UCSD-AML1 (cell line): ENCODE results near the gene MICALL1.
"Not testable (repeated sequence)": the region's sequence is repeated elsewhere in the genome, so short reads cannot be mapped to it uniquely, and the experiment has no call there.

Source experiments
- DNase-seq: peaks from one replicate; lab custom pipeline; 2025; ENCODE audit not compliant: unreplicated experiment; lab: John Stamatoyannopoulos, UW

Gene MICALL1

GRCh38 chr22:37926771-37927636 is 20.9 kb downstream of the MICALL1 start:
- DNase-seq: no peak

GRCh38 chr22:37927637-37927936 is 21.5 kb downstream of the MICALL1 start:
- DNase-seq: no peak

- DNase-seq: no peak
Observed at GRCh38 chr22:37929390-37929789, 23.3 kb downstream of the MICALL1 start.

- DNase-seq: no peak
Observed at GRCh38 chr22:37930270-37930951, 24.3 kb downstream of the MICALL1 start.

- no peak for DNase-seq
Observed at GRCh38 chr22:37930952-37931440, 24.9 kb downstream of the MICALL1 start.

GRCh38 chr22:37931893-37932389 is 25.8 kb downstream of the MICALL1 start:
- DNase-seq: no peak

- DNase-seq: no peak
Observed at GRCh38 chr22:37932401-37932800, 26.3 kb downstream of the MICALL1 start.

DNA sequence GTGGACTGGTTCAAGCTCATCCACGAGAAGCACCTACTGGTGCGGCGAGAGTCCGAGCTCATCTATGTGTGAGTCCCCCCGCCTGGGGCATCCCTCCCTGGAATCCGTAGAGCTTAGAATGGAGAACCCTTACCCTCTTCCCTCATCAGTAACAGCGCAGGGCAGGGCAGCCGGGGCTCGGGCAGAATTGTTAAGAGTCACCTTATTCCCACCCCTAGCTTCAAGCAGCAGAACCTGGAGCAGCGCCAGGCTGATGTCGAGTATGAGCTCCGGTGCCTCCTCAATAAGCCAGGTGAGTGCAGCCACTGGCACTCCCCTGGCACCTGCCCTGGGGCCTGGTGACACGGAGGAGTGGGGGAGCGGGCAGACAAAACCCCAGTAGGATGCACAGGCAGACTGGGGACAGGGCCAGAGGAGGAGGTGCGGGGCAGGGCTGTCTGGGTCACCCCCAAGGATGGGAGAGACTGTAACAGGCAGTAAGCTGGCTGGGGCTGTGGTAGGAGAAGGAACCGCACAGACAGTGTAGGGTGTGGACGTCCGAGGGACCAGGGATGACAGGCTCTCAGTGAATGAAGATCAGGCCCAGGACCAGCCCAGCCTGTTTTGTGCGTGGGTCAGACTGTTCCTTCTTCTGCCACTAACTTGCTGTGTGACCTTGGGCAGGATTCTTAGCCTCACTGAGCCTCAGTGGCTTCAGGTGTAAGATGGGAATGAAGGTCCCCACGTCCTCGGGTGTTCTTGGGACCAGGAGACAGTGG is 26.9 kb downstream of the MICALL1 start:
- DNase-seq: no peak

GRCh38 chr22:37933711-37934376 is 27.7 kb downstream of the MICALL1 start:
- peak; percentile 90 for DNase-seq

DNA sequence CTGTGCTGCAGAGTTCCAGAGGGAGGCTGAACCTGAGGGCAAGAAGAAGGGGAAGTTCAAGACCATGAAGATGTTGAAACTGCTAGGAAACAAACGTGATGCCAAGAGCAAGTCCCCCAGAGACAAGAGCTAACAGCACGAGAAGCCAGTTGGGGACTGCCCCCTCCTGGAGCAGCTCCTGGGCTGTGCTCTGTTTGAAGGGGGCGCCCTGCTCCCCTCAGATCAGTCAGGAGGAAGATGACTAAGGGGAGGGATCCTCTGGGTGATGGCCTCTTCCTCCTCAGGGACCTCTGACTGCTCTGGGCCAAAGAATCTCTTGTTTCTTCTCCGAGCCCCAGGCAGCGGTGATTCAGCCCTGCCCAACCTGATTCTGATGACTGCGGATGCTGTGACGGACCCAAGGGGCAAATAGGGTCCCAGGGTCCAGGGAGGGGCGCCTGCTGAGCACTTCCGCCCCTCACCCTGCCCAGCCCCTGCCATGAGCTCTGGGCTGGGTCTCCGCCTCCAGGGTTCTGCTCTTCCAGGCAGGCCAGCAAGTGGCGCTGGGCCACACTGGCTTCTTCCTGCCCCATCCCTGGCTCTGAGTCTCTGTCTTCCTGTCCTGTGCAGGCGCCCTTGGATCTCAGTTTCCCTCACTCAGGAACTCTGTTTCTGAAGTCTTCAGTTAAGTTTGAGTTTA is 34.7 kb downstream of the MICALL1 start:
- no peak for DNase-seq

GRCh38 chr22:37942133-37942532 is 36.0 kb downstream of the MICALL1 start:
- no peak for DNase-seq

DNA sequence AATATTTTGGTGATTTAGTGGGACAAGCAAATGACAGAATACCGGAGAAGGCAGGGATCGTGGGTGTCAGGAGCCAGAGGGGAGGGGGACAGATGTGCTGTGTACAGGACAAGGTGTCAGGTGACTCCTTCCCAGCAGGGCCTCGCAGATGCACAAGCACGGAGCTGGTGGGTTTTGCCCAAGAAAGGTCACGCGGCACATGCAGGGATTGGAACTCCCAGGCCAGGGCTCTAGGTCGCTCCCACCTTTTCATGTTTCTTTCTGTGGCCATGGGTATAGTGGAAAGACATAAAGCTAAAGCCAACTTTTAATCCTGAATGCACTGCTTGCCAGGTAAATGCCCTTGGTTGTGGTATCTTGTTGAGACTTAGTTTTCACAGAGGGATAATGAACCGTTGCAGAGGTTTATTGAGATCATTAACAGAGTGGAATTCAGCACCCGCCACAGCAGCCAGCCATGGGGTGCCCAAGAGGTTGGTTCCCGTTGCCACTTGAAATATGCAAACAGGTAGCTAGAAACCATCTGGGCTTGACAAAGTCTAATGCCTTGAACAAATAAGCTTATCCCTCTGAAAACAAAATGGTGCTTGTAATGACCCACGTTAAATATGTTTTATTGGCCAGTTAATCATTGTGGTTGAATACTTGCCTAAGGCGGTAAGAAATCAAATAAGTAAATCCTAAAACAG is 37.2 kb downstream of the MICALL1 start:
- DNase-seq: no peak

DNA sequence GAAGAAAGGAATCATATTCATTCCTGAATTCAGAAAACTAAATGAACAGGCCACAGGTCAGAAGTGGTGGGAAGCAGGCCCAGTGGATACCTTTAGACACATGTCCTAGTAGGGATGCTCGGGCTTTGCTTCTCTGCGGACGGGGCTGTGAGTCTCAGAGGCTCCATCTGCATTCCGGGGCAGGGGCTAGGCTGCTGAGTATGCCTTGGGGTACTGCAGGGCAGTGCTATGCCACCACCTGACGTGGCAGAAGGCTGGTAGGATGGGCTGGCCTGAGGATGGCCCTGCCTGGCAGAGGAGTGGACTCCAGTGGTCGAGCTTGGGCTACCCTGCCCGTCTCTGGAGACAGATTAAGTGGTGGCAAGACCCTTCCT is 37.7 kb downstream of the MICALL1 start:
- no peak for DNase-seq

GRCh38 chr22:37944423-37944822 is 38.3 kb downstream of the MICALL1 start:
- not testable (repeated sequence) for DNase-seq

GRCh38 chr22:37947142-37947795 is 41.2 kb downstream of the MICALL1 start:
- not testable (repeated sequence) for DNase-seq

- no peak for DNase-seq
Observed at GRCh38 chr22:37951305-37951704, 45.2 kb downstream of the MICALL1 start.

GRCh38 chr22:37952629-37953028 is 46.5 kb downstream of the MICALL1 start:
- not testable (repeated sequence) for DNase-seq

DNA sequence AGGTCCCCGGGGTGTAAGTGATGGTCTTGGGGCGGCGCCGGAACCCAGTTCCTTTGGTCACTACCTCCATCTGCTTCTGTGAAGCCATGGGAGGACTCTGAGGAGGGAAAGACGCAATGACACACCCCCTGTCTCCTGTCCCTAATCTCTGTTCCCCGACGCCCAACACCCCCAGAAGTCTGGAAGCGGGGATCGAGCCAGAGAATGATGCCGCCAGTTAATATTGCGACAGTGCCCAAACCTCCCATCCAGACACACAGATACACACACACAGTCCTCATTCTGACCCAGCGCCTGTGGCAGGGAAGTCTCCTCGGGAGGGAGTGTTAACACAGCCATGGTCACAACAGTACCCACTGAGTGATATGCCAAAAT is 47.0 kb downstream of the MICALL1 start:
- DNase-seq: no peak

DNA sequence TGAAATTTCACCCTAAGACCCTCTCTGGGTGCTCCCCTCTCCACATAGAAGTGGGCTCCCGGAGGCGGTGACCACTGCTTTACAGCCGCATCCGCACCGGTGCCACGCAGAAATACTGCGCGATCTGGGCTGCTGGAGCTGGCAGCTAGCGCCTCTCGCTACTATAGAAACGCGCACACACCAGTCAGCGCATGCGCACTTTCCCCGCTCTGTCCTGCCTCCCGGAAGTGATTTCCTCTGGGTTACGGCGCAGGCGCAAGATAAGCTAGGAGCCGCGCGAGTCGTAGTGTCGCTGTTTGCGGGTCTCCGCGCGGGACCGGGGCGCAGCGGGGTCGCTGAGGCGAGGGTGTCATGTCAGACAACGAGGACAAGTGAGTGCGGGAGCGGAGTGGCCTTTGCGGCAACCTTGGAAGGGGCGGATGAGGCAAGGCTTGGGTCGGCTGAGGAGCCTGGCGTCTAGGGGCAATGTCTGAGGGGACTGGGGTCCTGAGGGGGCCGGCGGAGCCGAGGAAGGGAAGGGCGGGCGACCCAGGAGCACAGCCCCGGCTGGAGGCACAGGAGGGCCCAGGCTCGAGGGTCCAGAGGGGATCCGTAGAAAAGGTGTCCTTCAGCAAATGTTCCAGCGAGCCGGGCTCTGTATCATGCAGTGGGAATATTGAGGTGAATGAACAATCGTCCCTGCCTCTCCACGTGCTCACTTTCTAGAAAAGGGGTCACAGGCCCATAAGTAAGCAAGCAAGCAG is 47.5 kb downstream of the MICALL1 start, which contains the start of the genes C22orf23 and POLR2F:
Gene C22orf23, minus strand, starts transcription at position 165 of the 743 bp plus-strand sequence. CDS start 452 bp downstream, outside the sequence.
Gene POLR2F, plus strand, starts transcription at position 263 of the 743 bp plus-strand sequence. Its CDS starts 89 bp downstream, at position 352.
- DNase-seq: peak; percentile 94
